IMR-90 (cell line): ENCODE results near the gene CDC6. TPM values are rescaled to one million over a fixed set of nuclear protein-coding genes. Genes with fewer than 3 reads are reported as not detected.
A peak's percentile ranks its signal among the peaks of the same experiment; 100 is the strongest.

Experiments
- ATAC-seq: fragments of 200-7000 bp; cut with Tn5 transposase; 2 replicates; pipeline ENCODE4 v1.9.1; 2020; ENCODE audit warnings: low read depth, mild to moderate bottlenecking, moderate library complexity
- BruUV-seq: library from RNA; stranded (reverse); fragments of 400-500 nt; replicated peaks from 2 replicates; lab custom pipeline; 2021; lab: Mats Ljungman, UMichigan
- CTCF ChIA-PET: fragments of 300-600 bp; formaldehyde crosslinking; extraction: SDS; loops from one replicate; lab custom pipeline; 2021; ENCODE audit warnings: antibody characterized with exemption; lab: Yijun Ruan, JAX
- POLR2A ChIA-PET: fragments of 300-600 bp; sonication (Branson Sonifier 250); formaldehyde crosslinking; loops from one replicate; lab custom pipeline; 2022; ENCODE audit warnings: antibody characterized with exemption; ENCODE audit not compliant: unreplicated experiment; lab: Charles Lee
- DNase-seq: peaks from one replicate; pipeline ENCODE4 v3.0.0; 2013
- H2AFZ ChIP-seq: replicated peaks from 2 replicates; pipeline ENCODE3; 2013; ENCODE audit warnings: low read length, mild to moderate bottlenecking; ENCODE audit not compliant: poor library complexity
- H2AK5ac ChIP-seq: 2 replicates; pipeline ENCODE4 v1.6.1; 2013; ENCODE audit warnings: low read depth, low read length, inconsistent platforms
- H2AK9ac ChIP-seq: replicated peaks from 2 replicates; pipeline ENCODE3; 2013; ENCODE audit warnings: mild to moderate bottlenecking, low read depth, low read length, moderate library complexity; ENCODE audit not compliant: poor library complexity
- H2BK120ac ChIP-seq: 2 replicates; pipeline ENCODE4 v1.6.1; 2013; ENCODE audit warnings: low read depth, low read length, inconsistent platforms
- H2BK15ac ChIP-seq: 3 replicates; pipeline ENCODE4 v1.6.1; 2013; ENCODE audit warnings: low read depth, low read length, inconsistent platforms
- H2BK20ac ChIP-seq: 2 replicates; pipeline ENCODE4 v1.6.1; 2013; ENCODE audit warnings: low read depth, mild to moderate bottlenecking, inconsistent platforms, low read length, moderate library complexity
- H2BK5ac ChIP-seq: 2 replicates; pipeline ENCODE4 v1.6.1; 2013; ENCODE audit warnings: mild to moderate bottlenecking, low read depth, low read length, inconsistent platforms; ENCODE audit not compliant: poor library complexity, severe bottlenecking
- H3K14ac ChIP-seq: replicated peaks from 2 replicates; pipeline ENCODE4 v1.6.1; 2013; ENCODE audit warnings: low read depth, low read length, inconsistent platforms
- H3K18ac ChIP-seq: 2 replicates; pipeline ENCODE4 v1.6.1; 2013; ENCODE audit warnings: low read depth, low read length, control low read depth
- H3K23ac ChIP-seq: 2 replicates; pipeline ENCODE4 v1.6.1; 2013; ENCODE audit warnings: low read depth, low read length, inconsistent platforms
- H3K27ac ChIP-seq: 2 replicates; pipeline ENCODE4 v1.5.1; 2013; ENCODE audit warnings: mild to moderate bottlenecking, control low read depth, low read length; ENCODE audit not compliant: insufficient read depth
- H3K27me3 ChIP-seq: 2 replicates; pipeline ENCODE4 v1.6.1; 2013; ENCODE audit warnings: low read length; ENCODE audit not compliant: control insufficient read depth, insufficient read depth
- H3K36me3 ChIP-seq: 2 replicates; pipeline ENCODE4 v1.6.1; 2013; ENCODE audit warnings: low read length, mixed read lengths; ENCODE audit not compliant: control insufficient read depth, insufficient read depth
- H3K4ac ChIP-seq: 2 replicates; pipeline ENCODE4 v1.6.1; 2013; ENCODE audit warnings: low read depth, low read length, inconsistent platforms
- H3K4me1 ChIP-seq: 2 replicates; pipeline ENCODE4 v1.6.1; 2013; ENCODE audit warnings: low read length, mixed read lengths; ENCODE audit not compliant: control insufficient read depth, insufficient read depth
- H3K4me2 ChIP-seq: 2 replicates; pipeline ENCODE4 v1.6.1; 2013; ENCODE audit warnings: low read depth, mild to moderate bottlenecking, control low read depth, low read length, moderate library complexity
- H3K4me3 ChIP-seq: 2 replicates; pipeline ENCODE4 v1.5.1; 2013; ENCODE audit warnings: low read depth, mild to moderate bottlenecking, control low read depth, low read length, moderate library complexity; ENCODE audit not compliant: insufficient read depth
- H3K56ac ChIP-seq: 2 replicates; pipeline ENCODE4 v1.6.1; 2013; ENCODE audit warnings: low read length, inconsistent platforms; ENCODE audit not compliant: insufficient read depth; ENCODE audit errors: extremely low read depth
- H3K79me1 ChIP-seq, 2 experiments: 2 replicates each; pipeline ENCODE4 v1.6.1; 2013; ENCODE audit warnings: low read length in 2 of 2, inconsistent platforms in 1 of 2, low read depth in 1 of 2
- H3K9ac ChIP-seq: 2 replicates; pipeline ENCODE4 v1.6.1; 2013; ENCODE audit warnings: low read depth, low read length, control low read depth
- H3K9me1 ChIP-seq: 2 replicates; pipeline ENCODE4 v1.6.1; 2013; ENCODE audit warnings: low read length, inconsistent platforms; ENCODE audit not compliant: insufficient read depth
- H3K9me3 ChIP-seq: 2 replicates; pipeline ENCODE4 v1.6.1; 2013; ENCODE audit warnings: low read length; ENCODE audit not compliant: control insufficient read depth, insufficient read depth
- H4K20me1 ChIP-seq: 2 replicates; pipeline ENCODE4 v1.6.1; 2013; ENCODE audit warnings: low read length, inconsistent platforms; ENCODE audit not compliant: insufficient read depth
- H4K5ac ChIP-seq: 2 replicates; pipeline ENCODE4 v1.6.1; 2013; ENCODE audit warnings: mild to moderate bottlenecking, low read depth, low read length, control low read depth
- H4K8ac ChIP-seq, 2 experiments: 2 replicates each; pipeline ENCODE4 v1.6.1; 2013; ENCODE audit warnings: low read depth in 2 of 2, low read length in 2 of 2, control low read depth in 1 of 2, inconsistent platforms in 1 of 2
- H4K91ac ChIP-seq: 2 replicates; pipeline ENCODE4 v1.6.1; 2013; ENCODE audit warnings: low read depth, low read length, inconsistent platforms; ENCODE audit not compliant: insufficient read depth
- BHLHE40 ChIP-seq: fragments of 150-350 bp; IDR thresholded peaks from 2 replicates; pipeline ENCODE4 v1.6.1; 2016; ENCODE audit warnings: mild to moderate bottlenecking, low read depth, low read length
- CEBPB ChIP-seq: IDR thresholded peaks from 2 replicates; pipeline ENCODE4 v1.6.1; 2012; ENCODE audit warnings: low read depth, low read length, improper control_type of control experiment
- CHD1 ChIP-seq: IDR thresholded peaks from 2 replicates; pipeline ENCODE4 v1.6.1; 2012; ENCODE audit warnings: low read depth, low read length, improper control_type of control experiment
- MXI1 ChIP-seq: IDR thresholded peaks from 2 replicates; pipeline ENCODE4 v1.6.1; 2012; ENCODE audit warnings: low read depth, mild to moderate bottlenecking, low read length, moderate library complexity, borderline replicate concordance
- RCOR1 ChIP-seq: IDR thresholded peaks from 2 replicates; pipeline ENCODE4 v1.6.1; 2012; ENCODE audit warnings: mild to moderate bottlenecking, low read length, improper control_type of control experiment; ENCODE audit not compliant: insufficient replicate concordance
- RFX5 ChIP-seq: IDR thresholded peaks from 2 replicates; pipeline ENCODE4 v1.8.0; 2012; ENCODE audit warnings: low read depth, mild to moderate bottlenecking, low read length, moderate library complexity
- SMC3 ChIP-seq: fragments of 150-350 bp; IDR thresholded peaks from 2 replicates; pipeline ENCODE4 v1.6.1; 2016; ENCODE audit warnings: low read depth, mild to moderate bottlenecking, antibody characterized with exemption, low read length, moderate library complexity
- WGBS, 2 experiments: methylation state at CpG; one replicate each; pipeline versions ENCODE4 v1.1.5 to v1.1.7; 2013; ENCODE audit warnings: missing lambda C conversion rate in 2 of 2; ENCODE audit not compliant: insufficient read length in 1 of 2; ENCODE audit errors: extremely low coverage in 2 of 2; 5-methylcytosine and 5-hydroxymethylcytosine counted together
- dilution Hi-C: fragments of 300-500 bp; cut with HindIII; formaldehyde crosslinking; loops from one replicate; pipeline ENCODE4 v1.14.3; 2018; ENCODE audit warnings: low sequenced_read_pairs; ENCODE audit not compliant: unreplicated experiment
- in situ Hi-C: fragments of 300-500 bp; cut with MboI; formaldehyde crosslinking; loops from 3 replicates; pipeline ENCODE4 v1.14.3; 2019; ENCODE audit warnings: low sequenced_read_pairs, inconsistent platforms, mixed read lengths
- intact Hi-C: fragments of 100-400 bp; cut with micrococcal nuclease; formaldehyde crosslinking; loops from 2 replicates; pipeline ENCODE4 v1.10.0; 2022
- polyA plus RNA-seq, 3 experiments: library from polyadenylated mRNA; depleted of rRNA; stranded (reverse); fragments of >200 nt; gene quantifications; 2 replicates each; pipeline ENCODE4 v1.2.3, GENCODE V29; 2012; ENCODE audit warnings: low replicate concordance in 1 of 3
- total RNA-seq: library from RNA; depleted of rRNA; stranded (reverse); fragments of >200 nt; gene quantifications from 2 replicates; pipeline ENCODE4 v1.2.3, GENCODE V29; 2012
- TF ChIP-seq, protein P1 (sequence below): fragments of 150-350 bp; IDR thresholded peaks from 2 replicates; pipeline ENCODE4 v1.6.1; 2017; ENCODE audit warnings: mild to moderate bottlenecking, antibody characterized with exemption, low read length, low read depth
- TF ChIP-seq, protein P2 (sequence below): conservative IDR thresholded peaks from 2 replicates; pipeline ENCODE4 v1.5.1; 2012; ENCODE audit warnings: mild to moderate bottlenecking, low read depth, low read length, improper control_type of control experiment

Gene CDC6
- total and polyA plus RNA-seq, 2 of the 4 experiments (the other 2 are of a cell fraction) = 15.3 to 25.6 TPM

DNA sequence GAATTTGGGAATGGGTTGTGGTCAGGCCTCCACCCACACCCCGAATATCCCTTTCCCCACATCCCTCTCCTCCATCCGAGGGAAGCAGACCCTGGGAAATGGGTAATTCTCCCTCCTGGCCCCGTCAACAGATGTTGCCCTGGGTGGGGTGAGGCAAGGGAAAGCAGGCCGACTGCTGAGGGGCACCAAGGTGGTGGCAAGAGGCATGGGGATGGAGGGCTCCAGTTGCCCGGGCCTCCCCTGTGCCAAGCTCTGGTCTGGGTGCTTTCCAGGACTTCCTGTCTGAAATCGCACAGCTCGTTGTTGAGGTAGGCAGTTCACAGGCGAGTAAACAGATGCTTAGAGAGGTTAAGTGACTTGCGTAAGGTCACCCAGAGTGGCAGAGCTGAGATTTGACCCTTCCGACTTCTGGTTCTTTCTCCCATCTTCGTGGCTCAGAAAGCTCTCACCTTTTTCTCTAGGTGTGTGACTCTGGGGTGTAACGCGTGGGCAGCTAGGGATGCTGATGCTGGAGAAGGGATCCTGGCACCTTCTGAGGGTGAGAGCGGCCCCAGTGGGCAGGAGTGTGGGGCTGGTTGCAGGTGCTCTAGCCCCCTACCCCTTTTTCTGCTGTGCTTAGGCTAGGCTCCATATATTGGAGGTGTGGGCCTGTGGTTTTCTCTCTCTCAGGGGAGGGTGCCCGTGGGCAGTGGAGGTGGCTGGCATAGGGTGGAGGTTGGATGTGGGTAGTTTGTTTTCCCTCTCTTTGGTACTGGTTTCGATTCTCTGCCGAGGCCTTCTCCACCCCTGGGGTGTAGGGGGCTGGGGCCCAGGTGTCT is 38.5 kb downstream of the CDC6 start (continued):
- TF ChIP-seq CEBPB = no peak

GRCh38 chr17:40326832-40327199 is 39.1 kb downstream of the CDC6 start:
- no peak overlapping the region for H4K8ac ChIP-seq
- no peak overlapping the region for H3K9ac ChIP-seq
- H3K56ac ChIP-seq = no peak overlapping the region
- no TSS peak for BruUV-seq
- H3K14ac ChIP-seq = no peak overlapping the region
- ATAC-seq = no peak
- H3K36me3 ChIP-seq = peaks cover 4% of the 10 kb centered on the region
- no peak overlapping the region for H4K5ac ChIP-seq
- H3K4me2 ChIP-seq = no peak overlapping the region
- peak overlapping the region; percentile 44 for H2AK9ac ChIP-seq
- no peak for DNase-seq
- POLR2A ChIA-PET = no interaction called here
- dilution Hi-C loops (no loop called here), in situ Hi-C loops (no loop called here), intact Hi-C loops (no loop called here)
- H3K4me1 ChIP-seq = peaks cover 57% of the 10 kb centered on the region
- no peaks in the 10 kb centered on the region for H3K9me3 ChIP-seq
- no peak overlapping the region for H2BK120ac ChIP-seq
- H3K27ac ChIP-seq = no peak overlapping the region
- H4K20me1 ChIP-seq = peaks cover 57% of the 10 kb centered on the region
- CTCF ChIA-PET = no interaction called here
- H3K18ac ChIP-seq = no peak overlapping the region
- H3K23ac ChIP-seq = no peak overlapping the region
- H3K4ac ChIP-seq = no peak overlapping the region
- no peak overlapping the region for H2BK15ac ChIP-seq
- peaks cover 20 to 94% of the 10 kb centered on the region in 2 experiments for H3K79me1 ChIP-seq
- H3K9me1 ChIP-seq = peaks cover 37% of the 10 kb centered on the region
- no CpG with 5 or more reads among the region's 1 CpG for WGBS, 2 experiments
- TF ChIP-seq, protein P1, sequence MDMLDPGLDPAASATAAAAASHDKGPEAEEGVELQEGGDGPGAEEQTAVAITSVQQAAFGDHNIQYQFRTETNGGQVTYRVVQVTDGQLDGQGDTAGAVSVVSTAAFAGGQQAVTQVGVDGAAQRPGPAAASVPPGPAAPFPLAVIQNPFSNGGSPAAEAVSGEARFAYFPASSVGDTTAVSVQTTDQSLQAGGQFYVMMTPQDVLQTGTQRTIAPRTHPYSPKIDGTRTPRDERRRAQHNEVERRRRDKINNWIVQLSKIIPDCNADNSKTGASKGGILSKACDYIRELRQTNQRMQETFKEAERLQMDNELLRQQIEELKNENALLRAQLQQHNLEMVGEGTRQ = no peak
- TF ChIP-seq SMC3 (no peak), MXI1 (no peak), CHD1 (no peak), RFX5 (no peak), RCOR1 (no peak), BHLHE40 (no peak)
- TF ChIP-seq, protein P2, sequence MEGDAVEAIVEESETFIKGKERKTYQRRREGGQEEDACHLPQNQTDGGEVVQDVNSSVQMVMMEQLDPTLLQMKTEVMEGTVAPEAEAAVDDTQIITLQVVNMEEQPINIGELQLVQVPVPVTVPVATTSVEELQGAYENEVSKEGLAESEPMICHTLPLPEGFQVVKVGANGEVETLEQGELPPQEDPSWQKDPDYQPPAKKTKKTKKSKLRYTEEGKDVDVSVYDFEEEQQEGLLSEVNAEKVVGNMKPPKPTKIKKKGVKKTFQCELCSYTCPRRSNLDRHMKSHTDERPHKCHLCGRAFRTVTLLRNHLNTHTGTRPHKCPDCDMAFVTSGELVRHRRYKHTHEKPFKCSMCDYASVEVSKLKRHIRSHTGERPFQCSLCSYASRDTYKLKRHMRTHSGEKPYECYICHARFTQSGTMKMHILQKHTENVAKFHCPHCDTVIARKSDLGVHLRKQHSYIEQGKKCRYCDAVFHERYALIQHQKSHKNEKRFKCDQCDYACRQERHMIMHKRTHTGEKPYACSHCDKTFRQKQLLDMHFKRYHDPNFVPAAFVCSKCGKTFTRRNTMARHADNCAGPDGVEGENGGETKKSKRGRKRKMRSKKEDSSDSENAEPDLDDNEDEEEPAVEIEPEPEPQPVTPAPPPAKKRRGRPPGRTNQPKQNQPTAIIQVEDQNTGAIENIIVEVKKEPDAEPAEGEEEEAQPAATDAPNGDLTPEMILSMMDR = no peak
- no peak overlapping the region for H4K91ac ChIP-seq
- H2BK20ac ChIP-seq = no peak overlapping the region
- no peak overlapping the region for H3K4me3 ChIP-seq
- no peak overlapping the region for H2BK5ac ChIP-seq
- H2AFZ ChIP-seq = no peak overlapping the region
- H2AK5ac ChIP-seq = 0 out of 2 replicates have a peak overlapping the region, but pooled peaks have one; percentile 43
- H3K27me3 ChIP-seq = no peaks in the 10 kb centered on the region
